Stimulated activated CD4-positive, alpha-beta T cell treated with anti-CD3 and anti-CD28 coated beads, Interleukin-2, amount 100 ng/mL, for 48 hours (primary cell): ENCODE data around the gene ZBTB46.
"Not testable (repeated sequence)": the region's sequence is repeated elsewhere in the genome, so short reads cannot be mapped to it uniquely, and the experiment has no call there.

Experiments
- DNase-seq, 2 donors: peaks; one replicate each; pipeline ENCODE4 v3.0.0-alpha.2; 2020

ZBTB46 gene

DNA sequence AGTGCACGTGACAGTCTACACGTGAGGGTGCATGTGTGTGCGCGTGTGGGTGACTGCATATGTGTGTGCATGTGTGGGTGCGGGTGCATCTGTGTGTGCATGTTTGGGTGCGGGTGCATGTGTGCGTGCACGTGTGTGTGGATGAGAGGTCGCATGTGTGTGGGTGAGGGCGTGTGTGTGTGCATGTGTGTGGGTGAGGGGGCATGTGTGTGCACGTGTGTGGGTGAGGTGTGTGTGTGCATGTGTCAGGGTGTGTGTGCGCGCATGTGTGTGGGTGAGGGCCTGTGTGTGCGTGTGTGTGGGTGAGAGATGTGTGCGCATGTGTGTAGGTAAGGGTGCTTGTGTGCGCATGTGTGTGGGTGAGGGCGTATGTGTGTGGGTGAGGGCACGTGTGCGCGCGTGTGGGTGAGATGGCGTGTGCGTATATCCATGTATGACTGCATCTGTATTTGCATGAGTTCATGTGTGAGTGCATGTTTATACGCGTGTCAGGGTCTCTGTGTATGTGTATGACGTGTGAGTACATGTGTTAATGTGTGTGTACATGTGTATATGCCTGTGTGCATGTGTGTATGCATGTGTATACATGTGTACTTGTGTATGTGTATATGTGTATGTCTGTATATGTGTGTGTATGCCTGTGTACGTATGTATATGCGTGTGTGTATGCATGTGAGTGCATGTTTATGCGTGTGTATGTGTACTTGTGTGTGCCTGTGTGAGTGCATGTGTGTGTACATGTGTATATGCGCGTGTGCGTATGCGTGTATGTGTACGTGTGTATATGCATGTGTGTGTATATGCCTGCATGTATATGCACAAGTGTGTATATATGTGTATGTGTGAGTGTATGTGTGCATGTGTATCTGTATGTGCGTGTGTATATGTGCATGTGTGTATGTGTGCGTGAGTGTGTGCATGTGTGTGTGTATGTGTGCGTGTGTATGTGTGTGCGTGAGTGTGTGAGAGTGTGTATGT lies 98.7 kb downstream of the ZBTB46 start:
- DNase-seq = no peak

DNA sequence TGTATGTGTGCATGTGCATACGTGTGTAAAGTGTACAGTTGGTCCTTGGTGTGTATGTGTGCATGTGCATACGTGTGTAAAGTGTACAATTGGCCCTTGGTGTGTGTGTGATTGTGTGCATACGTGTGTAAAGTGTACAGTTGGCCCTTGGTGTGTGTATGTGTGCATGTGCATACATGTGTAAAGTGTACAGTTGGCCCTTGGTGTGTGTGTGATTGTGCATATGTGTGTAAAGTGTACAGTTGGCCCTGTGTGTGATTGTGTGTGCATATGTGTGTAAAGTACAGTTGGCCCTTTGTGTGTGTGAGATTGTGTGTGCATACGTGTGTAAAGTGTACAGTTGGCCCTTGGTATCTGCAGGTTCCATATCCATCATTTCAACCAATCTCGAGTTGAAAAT lies 99.7 kb downstream of the ZBTB46 start:
- DNase-seq = no peak

DNA sequence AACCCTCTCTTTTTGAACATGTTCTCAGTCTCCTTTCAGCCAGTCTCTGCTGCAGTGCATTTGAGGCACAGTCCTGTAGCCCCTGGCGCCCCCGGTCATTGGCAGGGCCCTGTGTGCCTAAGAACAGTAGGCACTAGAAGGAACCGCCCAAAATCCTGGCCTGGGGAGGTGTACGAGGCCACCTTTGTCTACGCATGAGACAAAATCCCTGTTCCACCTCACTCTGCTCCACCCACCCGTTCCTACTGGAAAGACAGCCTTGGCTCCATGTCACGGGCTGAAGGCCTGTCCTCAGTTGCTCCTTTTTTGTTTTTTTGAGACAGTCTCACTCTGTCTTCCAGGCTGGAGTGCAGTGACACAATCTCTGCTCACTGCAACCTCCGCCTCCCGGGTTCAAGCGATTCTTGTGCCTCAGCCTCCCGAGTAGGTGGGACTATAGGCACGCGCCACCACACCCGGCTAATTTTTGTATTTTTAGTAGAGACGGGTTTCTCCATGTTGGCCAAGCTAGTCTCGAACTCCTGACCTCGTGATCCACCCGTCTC lies 100.8 kb downstream of the ZBTB46 start:
- DNase-seq = not testable (repeated sequence)

DNA sequence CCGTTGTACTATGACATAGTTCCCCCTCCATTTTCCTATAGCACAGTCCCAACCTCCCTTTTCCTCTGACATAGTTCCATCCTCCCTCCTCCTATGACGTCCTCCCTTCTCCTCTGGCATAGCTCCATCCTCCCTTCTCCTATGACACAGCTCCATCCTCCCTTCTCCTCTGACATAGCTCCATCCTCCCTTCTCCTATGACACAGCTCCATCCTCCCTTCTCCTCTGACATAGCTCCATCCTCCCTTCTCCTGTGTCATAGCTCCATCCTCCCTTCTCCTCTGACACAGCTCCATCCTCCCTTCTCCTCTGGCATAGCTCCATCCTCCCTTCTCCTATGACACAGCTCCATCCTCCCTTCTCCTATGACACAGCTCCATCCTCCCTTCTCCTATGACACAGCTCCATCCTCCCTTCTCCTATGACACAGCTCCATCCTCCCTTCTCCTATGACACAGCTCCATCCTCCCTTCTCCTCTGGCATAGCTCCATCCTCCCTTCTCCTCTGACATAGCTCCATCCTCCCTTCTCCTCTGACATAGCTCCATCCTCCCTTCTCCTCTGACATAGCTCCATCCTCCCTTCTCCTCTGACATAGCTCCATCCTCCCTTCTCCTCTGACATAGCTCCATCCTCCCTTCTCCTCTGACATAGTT lies 108.0 kb downstream of the ZBTB46 start:
- DNase-seq = not testable (repeated sequence)

DNA sequence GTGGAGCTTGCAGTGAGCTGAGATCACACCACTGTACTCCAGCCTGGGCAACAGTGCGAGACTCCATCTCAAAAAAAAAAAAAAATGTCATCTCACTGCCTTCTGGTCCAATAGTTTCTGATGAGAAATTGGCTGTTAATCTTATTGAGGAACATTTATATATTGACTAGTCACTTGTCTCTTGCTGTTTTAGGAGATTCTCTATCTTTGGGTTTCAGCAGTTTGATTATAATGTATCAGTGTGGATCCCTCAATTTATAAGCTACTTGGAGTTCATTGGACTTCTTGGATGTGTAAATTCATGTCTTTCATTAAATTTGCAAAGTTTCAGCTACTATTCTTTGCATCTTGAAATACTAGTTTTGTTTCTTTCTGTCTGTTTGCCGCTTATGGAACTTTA lies 112.1 kb downstream of the ZBTB46 start:
- no peak for DNase-seq

DNA sequence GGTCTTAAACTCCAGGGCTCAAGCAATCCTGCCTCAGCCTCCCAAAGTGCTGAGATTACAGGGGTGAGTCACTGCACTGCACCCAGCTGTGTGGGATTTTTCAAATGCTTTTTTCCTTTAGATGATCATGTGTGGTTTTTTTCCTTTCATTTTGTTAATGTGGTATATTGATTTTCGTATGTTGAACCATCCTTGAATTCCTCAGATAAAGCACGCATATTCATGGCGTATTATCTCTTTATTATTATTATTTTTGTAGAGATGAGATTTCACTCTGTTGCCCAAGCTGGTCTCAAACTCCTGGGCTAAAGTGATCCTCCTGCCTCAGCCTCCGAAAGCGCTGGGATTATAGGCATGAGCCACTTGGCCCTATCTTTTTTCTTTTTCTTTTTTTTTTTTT lies 116.2 kb downstream of the ZBTB46 start:
- DNase-seq = no peak

DNA sequence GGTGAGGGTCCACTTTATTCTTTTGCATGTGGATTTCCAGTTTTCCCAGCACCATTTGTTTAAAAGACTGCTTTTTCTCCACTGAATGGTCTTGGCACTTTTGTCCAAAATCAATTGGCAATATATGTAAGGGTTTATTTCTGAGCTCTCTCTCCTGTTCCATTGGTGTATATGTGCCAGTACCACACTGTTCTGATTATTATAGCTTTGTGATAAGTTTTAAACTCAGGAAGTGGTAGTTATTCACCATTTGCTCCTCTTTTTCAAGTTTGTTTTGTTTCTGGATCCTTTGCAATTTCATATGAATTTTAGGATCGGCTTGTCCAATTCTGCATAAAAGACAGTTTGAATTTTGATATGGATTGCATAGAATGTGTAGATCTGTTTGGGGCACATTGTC lies 118.9 kb downstream of the ZBTB46 start:
- no peak for DNase-seq

DNA sequence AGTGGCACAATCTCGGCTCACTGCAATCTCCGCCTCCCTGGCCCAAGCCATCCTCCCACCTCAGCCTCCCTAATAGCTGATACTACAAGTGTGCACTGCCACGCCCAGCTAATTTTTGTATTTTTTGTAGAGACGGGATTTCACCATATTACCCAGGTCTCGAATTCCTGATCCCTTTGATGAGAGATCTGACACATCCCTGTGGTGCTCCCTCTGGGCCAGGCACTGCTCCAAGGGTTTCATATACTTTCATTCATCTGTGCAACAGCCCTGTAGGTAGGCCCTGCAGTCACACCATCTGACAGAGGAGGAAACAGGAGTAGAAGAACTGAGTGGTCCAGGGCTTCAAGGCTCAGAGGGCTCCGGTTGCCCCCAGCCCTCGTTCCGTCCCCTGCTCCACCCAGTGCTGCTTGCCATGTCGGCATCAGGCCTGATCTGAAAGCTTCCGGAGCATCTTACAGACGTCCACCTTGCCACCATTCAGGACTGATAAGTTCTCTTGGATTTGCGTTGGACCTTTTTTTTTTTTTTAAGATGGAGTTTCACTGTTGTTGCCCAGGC lies 119.9 kb downstream of the ZBTB46 start:
- no peak for DNase-seq

DNA sequence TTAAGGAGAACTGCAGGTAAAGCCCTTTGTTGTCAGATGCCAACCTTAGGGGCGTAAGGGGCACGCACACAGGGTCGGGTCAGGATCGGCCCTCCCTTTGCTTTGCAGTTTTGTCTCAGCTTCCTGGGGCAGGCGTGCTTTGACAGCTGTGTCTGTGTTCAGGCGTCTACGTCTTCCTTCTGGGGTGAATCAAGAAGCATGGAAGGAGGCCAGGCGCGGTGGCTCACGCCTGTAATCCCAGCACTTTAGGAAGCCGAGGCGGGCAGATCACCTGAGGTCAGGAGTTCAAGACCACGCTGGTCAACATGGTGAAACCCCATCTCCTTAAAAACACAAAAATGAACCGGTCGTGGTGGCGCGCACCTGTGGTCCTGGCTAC lies 121.9 kb downstream of the ZBTB46 start:
- no peak for DNase-seq

DNA sequence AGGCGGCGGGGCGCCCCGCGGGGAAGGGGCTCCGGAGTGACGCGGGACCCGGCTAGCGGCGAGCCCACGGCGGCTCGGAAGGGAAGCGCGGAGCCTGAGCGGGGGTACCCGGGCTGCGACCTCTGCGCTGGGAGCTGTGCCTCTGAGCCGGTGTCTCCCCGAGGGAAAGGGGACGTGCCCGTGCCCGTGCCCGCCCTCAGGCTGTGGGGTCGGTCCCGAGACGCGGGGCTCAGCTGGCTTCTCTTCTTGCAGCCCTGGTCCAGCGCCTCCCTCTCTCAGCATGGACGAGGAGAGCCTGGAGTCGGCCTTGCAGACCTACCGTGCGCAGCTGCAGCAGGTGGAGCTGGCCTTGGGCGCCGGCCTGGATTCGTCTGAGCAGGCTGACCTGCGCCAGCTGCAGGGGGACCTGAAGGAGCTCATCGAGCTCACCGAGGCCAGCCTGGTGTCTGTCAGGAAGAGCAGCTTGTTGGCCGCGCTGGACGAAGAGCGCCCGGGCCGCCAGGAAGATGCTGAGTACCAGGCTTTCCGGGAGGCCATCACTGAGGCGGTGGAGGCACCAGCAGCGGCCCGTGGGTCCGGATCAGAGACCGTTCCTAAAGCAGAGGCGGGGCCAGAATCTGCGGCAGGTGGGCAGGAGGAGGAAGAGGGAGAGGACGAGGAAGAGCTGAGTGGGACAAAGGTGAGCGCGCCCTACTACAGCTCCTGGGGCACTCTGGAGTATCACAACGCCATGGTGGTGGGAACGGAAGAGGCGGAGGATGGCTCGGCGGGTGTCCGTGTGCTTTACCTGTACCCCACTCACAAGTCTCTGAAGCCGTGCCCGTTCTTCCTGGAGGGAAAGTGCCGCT lies 122.5 kb downstream of the ZBTB46 start:
- no peak for DNase-seq

DNA sequence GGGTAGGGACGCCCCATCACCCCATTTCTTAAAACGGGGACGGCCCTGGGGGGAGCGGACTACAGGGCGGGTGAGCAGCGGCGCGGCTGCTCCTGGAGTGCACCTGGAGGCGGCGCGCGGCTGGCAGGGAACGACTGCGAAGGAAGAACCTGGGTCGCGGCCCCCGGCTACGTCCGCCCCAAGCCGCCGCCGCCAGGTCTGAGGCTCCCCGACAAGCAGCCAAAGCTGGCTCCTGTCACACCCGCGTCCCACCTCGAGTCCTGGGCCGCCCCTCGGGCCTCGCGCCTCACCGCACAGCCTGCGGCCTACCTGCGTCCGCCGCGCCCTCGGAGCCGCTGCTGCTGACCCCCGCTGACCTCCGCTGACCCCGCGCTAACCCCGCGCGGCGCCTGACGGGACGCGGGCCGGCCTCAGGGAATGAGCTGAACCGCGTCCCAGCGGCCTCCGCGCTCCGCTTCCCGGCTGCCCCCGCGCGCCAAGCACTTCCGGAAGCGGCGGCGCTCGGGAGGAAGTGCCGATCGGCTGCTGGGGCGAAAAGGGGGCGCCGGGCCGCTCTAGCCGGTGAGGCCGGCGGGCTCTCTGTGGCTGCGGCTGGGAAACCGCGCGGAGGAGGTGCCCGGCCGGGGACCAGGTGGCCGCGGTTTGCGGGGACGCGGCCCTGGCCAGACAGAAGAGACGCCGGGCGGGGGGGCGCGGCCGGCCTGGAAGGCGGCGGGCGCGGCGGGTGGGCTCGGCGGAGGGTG lies 123.3 kb downstream of the ZBTB46 start, which contains the start of the genes ARFRP1 and ZGPAT:
ARFRP1 (minus strand) TSS at position 419 of the 743 bp plus-strand sequence. CDS start 885 bp downstream, outside the sequence.
ZGPAT (plus strand) TSS at position 482 of the 743 bp plus-strand sequence. CDS start 542 bp downstream, outside the sequence.
- DNase-seq = peak; percentile 80 to 84

DNA sequence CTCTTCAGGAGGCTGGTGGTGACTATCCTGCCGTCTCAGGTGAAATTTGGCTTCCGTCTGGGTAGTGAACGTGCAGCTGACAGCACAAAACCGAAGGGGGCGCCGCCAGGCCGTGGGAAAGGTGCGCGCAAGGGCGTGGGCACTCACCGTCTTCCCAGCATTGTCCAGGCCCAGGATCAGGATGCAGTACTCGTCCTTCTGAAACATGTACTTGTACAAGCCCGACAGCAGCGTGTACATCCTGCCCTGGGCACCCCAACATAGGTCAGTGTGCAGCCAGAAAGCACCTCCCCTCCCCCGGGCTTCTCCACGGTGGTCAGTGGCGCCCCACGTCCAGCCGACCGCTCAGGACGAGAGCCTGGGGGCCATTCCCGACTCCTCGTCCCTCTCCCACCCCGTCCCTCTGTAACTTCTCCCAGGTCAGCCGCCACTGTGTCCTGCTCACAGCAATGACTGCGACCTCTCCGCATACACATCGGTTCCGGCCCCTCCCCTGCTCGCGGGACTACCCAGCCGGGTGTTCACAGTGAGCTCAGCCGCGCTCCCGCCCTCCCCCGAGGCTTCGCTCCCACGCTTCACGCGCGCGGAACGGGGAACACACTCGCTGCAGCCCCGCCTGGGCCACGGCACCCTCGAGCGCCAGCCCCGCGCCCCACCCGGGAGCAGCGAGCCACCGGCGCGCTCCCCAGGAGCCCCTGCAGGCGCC lies 124.1 kb downstream of the ZBTB46 start:
- DNase-seq = peak; percentile 55 to 62

DNA sequence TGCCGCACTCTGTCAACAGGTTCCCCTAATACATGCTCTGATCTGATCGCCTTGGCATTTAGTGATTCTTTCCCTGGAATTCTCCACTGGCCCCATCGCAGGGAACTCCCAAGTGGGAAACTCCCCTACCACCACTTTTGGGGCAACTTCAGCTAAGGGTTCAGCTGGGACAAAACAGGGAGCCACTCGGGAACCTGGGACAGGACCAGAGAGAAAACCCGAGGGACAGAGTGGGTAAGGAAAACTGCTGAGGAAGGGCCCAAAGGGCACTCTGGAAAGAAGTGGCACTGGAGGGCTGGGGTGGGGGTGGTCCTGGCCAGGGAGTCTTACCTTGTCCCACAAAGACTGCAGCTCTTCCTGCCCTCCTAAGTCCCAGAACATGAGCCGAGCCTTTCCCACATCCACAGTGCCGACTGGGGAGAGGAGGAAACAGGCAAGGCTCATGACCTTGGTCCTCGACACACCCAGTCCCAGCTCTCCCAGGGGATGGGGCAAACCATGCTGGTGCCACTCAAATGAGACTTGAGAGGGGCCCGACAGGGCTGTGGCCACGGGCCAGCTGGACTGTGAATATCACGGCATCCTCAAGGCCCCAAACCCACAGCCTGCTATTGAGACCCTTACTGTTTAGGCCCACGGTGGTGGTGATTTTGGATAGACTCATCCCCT lies 124.9 kb downstream of the ZBTB46 start:
- no peak for DNase-seq

DNA sequence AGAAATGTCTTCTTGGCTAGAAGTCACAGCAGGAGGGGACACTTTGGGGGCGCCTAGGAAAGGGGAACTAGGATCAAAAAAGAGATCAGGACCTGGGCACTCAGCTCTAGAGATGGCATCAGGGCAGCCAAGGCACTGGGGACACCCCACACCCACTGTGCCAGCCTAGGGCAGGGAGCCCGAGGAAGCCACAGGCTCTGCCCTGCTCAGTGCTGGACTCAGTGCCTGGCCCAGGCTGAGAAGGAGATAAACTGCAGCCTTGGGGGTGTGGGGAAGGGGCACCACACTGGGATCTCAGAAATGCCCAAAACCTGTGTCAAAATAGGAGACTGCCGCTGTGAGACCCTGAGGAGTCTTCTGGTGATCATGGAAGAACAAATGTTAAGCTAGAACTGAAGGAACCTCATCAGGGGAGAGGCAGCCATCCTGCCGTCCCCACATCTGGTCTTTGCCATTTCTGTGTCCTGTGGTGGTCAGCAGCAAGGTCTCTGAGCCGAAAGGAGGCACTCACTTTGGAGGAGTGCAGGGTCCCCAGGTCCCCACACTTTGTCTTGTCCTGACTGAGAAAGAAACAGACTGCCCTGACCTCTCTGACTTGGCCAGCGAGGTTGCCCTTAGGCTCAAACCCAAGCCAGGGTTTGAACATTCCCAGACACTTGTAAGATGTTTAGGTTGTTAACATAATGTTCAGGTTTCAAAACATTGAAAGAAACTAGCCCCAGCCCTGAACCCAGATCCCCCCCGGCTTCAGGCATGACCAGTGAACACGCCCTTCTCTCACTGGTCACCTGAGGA lies 125.6 kb downstream of the ZBTB46 start:
- no peak for DNase-seq

DNA sequence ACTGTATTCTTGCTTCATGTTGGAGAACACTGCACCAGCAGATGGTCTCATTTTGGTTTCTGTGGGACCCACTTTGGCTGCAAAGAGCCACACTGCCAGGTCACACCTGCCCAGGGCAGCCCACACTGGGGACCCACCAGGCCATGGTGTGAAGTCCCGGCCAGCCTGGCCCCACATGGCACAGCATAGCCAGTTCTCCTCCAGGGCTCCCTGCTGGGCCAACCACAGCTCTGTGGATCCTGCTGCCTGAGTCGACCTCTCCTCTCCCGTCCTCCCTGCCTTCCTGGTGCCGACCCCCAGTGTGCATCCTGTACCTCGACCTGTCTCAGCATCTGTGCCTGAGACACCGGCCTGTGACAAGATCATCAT lies 126.3 kb downstream of the ZBTB46 start:
- no peak for DNase-seq

DNA sequence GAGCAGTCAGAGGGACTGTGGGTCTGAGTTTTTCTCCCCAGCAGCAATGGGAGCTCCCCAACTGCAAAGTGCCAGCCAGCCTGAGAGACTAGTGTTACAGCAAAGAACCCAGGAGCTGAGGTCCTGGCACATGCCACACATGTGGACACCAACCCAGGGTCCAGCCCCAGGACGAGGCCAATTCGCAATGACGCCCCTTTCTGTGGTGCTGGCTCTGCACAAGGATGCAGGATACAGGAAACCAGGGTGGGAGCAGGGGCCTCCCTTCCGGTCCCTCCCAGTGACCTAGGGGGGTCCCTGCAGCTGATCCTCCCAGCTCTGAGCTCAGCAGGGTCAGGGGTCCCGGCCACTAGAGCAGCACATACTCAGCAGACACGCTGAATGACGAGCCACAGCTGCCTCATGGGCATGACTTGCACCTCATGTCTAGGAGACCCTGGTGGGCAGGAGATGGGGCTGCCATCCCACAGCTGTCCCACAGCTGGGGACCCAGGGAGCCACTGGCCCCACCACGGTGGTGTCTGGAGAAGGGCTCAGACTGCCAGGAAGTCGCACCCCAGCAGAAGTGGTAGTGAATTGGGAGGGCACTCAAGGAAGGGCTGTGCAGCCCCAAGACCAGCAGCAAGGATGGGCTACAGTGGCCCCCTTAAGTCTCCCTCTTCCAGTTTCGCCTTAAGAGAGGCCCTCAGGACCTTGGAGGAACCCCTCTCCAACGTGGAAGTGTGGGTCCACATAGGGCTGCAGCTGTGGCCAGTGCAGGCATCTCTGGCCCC lies 126.9 kb downstream of the ZBTB46 start:
- no peak for DNase-seq

DNA sequence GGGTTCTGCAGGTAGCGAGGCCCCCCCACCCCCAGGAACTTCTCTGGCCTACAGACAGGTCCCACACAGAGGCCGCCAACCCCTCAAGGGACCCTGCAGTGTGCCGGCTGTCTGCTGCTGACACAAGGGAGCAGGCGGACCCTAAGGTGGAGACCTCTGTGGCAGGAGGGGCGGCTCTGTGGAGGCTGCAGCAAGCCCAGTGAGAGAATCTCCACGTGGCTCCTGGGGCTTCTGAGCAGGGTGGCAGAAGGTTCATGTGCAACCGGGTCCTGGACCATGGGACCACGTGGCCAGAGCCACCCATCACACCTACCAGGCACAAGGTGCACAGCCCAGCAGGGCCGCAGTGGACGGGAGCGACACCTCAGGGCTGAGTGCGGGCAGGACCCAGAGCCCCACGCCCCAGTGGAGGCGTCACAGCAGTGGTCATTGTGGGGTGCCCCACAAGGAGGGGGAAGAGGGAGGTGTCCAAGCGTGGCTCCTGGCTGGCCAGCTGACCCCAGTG lies 127.5 kb downstream of the ZBTB46 start:
- DNase-seq = no peak

DNA sequence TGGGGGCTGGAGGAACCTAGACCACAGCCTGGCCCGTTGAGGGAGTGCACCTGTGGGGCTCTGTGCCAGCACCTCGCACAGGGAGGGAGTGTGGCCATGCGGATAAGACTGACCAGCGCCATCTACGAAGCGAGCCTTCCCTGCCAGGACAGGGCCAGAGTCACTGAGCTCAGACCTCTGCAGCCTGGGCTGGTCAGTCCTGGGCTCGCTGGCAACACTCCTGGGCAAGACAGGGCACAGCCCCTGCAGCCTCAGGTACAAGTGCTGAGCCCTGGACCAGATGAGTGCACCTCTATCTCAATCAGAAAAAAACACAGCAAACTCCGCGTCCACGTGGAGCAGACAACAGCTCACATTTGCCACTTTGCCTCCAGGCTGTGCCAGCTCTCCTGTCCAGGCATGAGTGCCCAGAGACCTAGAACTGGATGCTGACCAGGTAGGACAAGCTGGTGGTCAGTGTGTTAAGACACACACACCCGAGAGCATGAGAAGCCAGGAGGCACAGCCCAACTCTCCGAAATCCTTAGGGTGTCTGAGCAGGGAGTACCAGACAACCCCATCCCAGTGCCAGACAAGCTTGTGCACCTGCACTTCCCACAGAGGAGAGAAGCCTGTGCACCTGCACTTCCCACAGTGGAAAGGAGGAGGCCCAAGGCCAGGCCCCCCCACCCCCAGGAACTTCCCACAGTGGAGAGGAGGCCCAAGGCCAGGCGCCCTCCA lies 128.2 kb downstream of the ZBTB46 start:
- no peak for DNase-seq
